ENCODE results near the gene FAM163B.

Gene FAM163B

GRCh38 chr9:133538176-133538575 lies 71.0 kb downstream of the FAM163B start:
- H3K4me3 ChIP-seq (ENCODE audit: low read length in 2 of 2), result no peak overlapping the region
- H3K9ac ChIP-seq (ENCODE audit: low read depth in 1 of 2, low read length in 2 of 2), result no peak overlapping the region
- no peaks in the 10 kb centered on the region for H3K36me3 ChIP-seq (ENCODE audit: control insufficient read depth in 2 of 2, insufficient read depth in 2 of 2, low read length in 2 of 2)
- no peaks in the 10 kb centered on the region for H3K9me3 ChIP-seq (ENCODE audit: control insufficient read depth in 2 of 2, low read length in 2 of 2)
- H3K27me3 ChIP-seq (ENCODE audit: control insufficient read depth in 2 of 2, insufficient read depth in 2 of 2, low read length in 2 of 2), result peaks cover 4 to 15% of the 10 kb centered on the region in 2 donors
- no peak overlapping the region for H3K27ac ChIP-seq (ENCODE audit: low read depth in 2 of 2, low read length in 2 of 2)
- H3K4me1 ChIP-seq (ENCODE audit: control insufficient read depth in 2 of 2, insufficient read depth in 2 of 2, low read length in 2 of 2), result peaks cover 9 to 19% of the 10 kb centered on the region in 2 donors

GRCh38 chr9:133537257-133537656 lies 71.9 kb downstream of the FAM163B start:
- no peaks in the 10 kb centered on the region for H3K9me3 ChIP-seq (ENCODE audit: control insufficient read depth in 2 of 2, low read length in 2 of 2)
- H3K4me1 ChIP-seq (ENCODE audit: control insufficient read depth in 2 of 2, insufficient read depth in 2 of 2, low read length in 2 of 2), result peaks cover 9 to 19% of the 10 kb centered on the region in 2 donors
- peaks cover 4 to 18% of the 10 kb centered on the region in 2 donors for H3K27me3 ChIP-seq (ENCODE audit: control insufficient read depth in 2 of 2, insufficient read depth in 2 of 2, low read length in 2 of 2)
- H3K9ac ChIP-seq (ENCODE audit: low read depth in 1 of 2, low read length in 2 of 2), result no peak overlapping the region
- H3K36me3 ChIP-seq (ENCODE audit: control insufficient read depth in 2 of 2, insufficient read depth in 2 of 2, low read length in 2 of 2), result no peaks in the 10 kb centered on the region
- H3K4me3 ChIP-seq (ENCODE audit: low read length in 2 of 2), result no peak overlapping the region
- H3K27ac ChIP-seq (ENCODE audit: low read depth in 2 of 2, low read length in 2 of 2), result no peak overlapping the region

- H3K27ac ChIP-seq (ENCODE audit: low read depth in 2 of 2, low read length in 2 of 2), result no peak overlapping the region
- H3K36me3 ChIP-seq (ENCODE audit: control insufficient read depth in 2 of 2, insufficient read depth in 2 of 2, low read length in 2 of 2), result no peaks in the 10 kb centered on the region
- H3K4me3 ChIP-seq (ENCODE audit: low read length in 2 of 2), result no peak overlapping the region
- no peaks in the 10 kb centered on the region for H3K9me3 ChIP-seq (ENCODE audit: control insufficient read depth in 2 of 2, low read length in 2 of 2)
- H3K9ac ChIP-seq (ENCODE audit: low read depth in 1 of 2, low read length in 2 of 2), result no peak overlapping the region
- H3K27me3 ChIP-seq (ENCODE audit: control insufficient read depth in 2 of 2, insufficient read depth in 2 of 2, low read length in 2 of 2), result peaks cover 4 to 18% of the 10 kb centered on the region in 2 donors
- peaks cover 9 to 15% of the 10 kb centered on the region in 2 donors for H3K4me1 ChIP-seq (ENCODE audit: control insufficient read depth in 2 of 2, insufficient read depth in 2 of 2, low read length in 2 of 2)
Observed at GRCh38 chr9:133536536-133536935, 72.7 kb downstream of the FAM163B start.

GRCh38 chr9:133536080-133536479 lies 73.1 kb downstream of the FAM163B start:
- Histone ChIP-seq H3K9ac (ENCODE audit: low read depth in 1 of 2, low read length in 2 of 2) (no peak overlapping the region), H3K4me1 (ENCODE audit: control insufficient read depth in 2 of 2, insufficient read depth in 2 of 2, low read length in 2 of 2) (peaks cover 9 to 15% of the 10 kb centered on the region in 2 donors), H3K9me3 (ENCODE audit: control insufficient read depth in 2 of 2, low read length in 2 of 2) (no peaks in the 10 kb centered on the region), H3K27ac (ENCODE audit: low read depth in 2 of 2, low read length in 2 of 2) (no peak overlapping the region), H3K36me3 (ENCODE audit: control insufficient read depth in 2 of 2, insufficient read depth in 2 of 2, low read length in 2 of 2) (no peaks in the 10 kb centered on the region), H3K27me3 (ENCODE audit: control insufficient read depth in 2 of 2, insufficient read depth in 2 of 2, low read length in 2 of 2) (peaks cover 4 to 18% of the 10 kb centered on the region in 2 donors), H3K4me3 (ENCODE audit: low read length in 2 of 2) (no peak overlapping the region)

GRCh38 chr9:133535306-133535877 lies 73.8 kb downstream of the FAM163B start:
- Histone ChIP-seq H3K27ac (ENCODE audit: low read depth in 2 of 2, low read length in 2 of 2) (no peak overlapping the region), H3K4me3 (ENCODE audit: low read length in 2 of 2) (no peak overlapping the region), H3K4me1 (ENCODE audit: control insufficient read depth in 2 of 2, insufficient read depth in 2 of 2, low read length in 2 of 2) (peaks cover 9 to 15% of the 10 kb centered on the region in 2 donors), H3K27me3 (ENCODE audit: control insufficient read depth in 2 of 2, insufficient read depth in 2 of 2, low read length in 2 of 2) (peaks cover 4 to 18% of the 10 kb centered on the region in 2 donors), H3K9me3 (ENCODE audit: control insufficient read depth in 2 of 2, low read length in 2 of 2) (no peaks in the 10 kb centered on the region), H3K36me3 (ENCODE audit: control insufficient read depth in 2 of 2, insufficient read depth in 2 of 2, low read length in 2 of 2) (no peaks in the 10 kb centered on the region), H3K9ac (ENCODE audit: low read depth in 1 of 2, low read length in 2 of 2) (no peak overlapping the region)

- Histone ChIP-seq H3K4me1 (ENCODE audit: control insufficient read depth in 2 of 2, insufficient read depth in 2 of 2, low read length in 2 of 2) (peaks cover 5 to 8% of the 10 kb centered on the region in 2 donors), H3K27ac (ENCODE audit: low read depth in 2 of 2, low read length in 2 of 2) (no peak within 1 kb of the TSS), H3K27me3 (ENCODE audit: control insufficient read depth in 2 of 2, insufficient read depth in 2 of 2, low read length in 2 of 2) (peaks cover 6 to 18% of the 10 kb centered on the region in 2 donors), H3K36me3 (ENCODE audit: control insufficient read depth in 2 of 2, insufficient read depth in 2 of 2, low read length in 2 of 2) (no peaks in the 10 kb centered on the region), H3K4me3 (ENCODE audit: low read length in 2 of 2) (peak within 1 kb of the TSS in 1 of 2 donors; percentile 22), H3K9ac (ENCODE audit: low read depth in 1 of 2, low read length in 2 of 2) (no peak within 1 kb of the TSS), H3K9me3 (ENCODE audit: control insufficient read depth in 2 of 2, low read length in 2 of 2) (no peaks in the 10 kb centered on the region)
Observed at GRCh38 chr9:133534346-133535291, 74.6 kb downstream of the FAM163B start, which contains the start of gene ADAMTSL2. Gene ADAMTSL2 (plus strand): TSS chr9:133534704. CDS start chr9:133536713, 2,009 bp downstream.

GRCh38 chr9:133533857-133534256 lies 75.3 kb downstream of the FAM163B start:
- Histone ChIP-seq H3K27ac (ENCODE audit: low read depth in 2 of 2, low read length in 2 of 2) (no peak overlapping the region), H3K36me3 (ENCODE audit: control insufficient read depth in 2 of 2, insufficient read depth in 2 of 2, low read length in 2 of 2) (no peaks in the 10 kb centered on the region), H3K27me3 (ENCODE audit: control insufficient read depth in 2 of 2, insufficient read depth in 2 of 2, low read length in 2 of 2) (peaks cover 7 to 18% of the 10 kb centered on the region in 2 donors), H3K4me1 (ENCODE audit: control insufficient read depth in 2 of 2, insufficient read depth in 2 of 2, low read length in 2 of 2) (peaks cover 0 to 2% of the 10 kb centered on the region in 2 donors), H3K9me3 (ENCODE audit: control insufficient read depth in 2 of 2, low read length in 2 of 2) (no peaks in the 10 kb centered on the region), H3K4me3 (ENCODE audit: low read length in 2 of 2) (no peak overlapping the region), H3K9ac (ENCODE audit: low read depth in 1 of 2, low read length in 2 of 2) (no peak overlapping the region)

GRCh38 chr9:133532937-133533668 lies 76.1 kb downstream of the FAM163B start:
- H3K27me3 ChIP-seq (ENCODE audit: control insufficient read depth in 2 of 2, insufficient read depth in 2 of 2, low read length in 2 of 2), result peaks cover 7 to 23% of the 10 kb centered on the region in 2 donors
- H3K36me3 ChIP-seq (ENCODE audit: control insufficient read depth in 2 of 2, insufficient read depth in 2 of 2, low read length in 2 of 2), result no peaks in the 10 kb centered on the region
- no peak overlapping the region for H3K27ac ChIP-seq (ENCODE audit: low read depth in 2 of 2, low read length in 2 of 2)
- H3K4me1 ChIP-seq (ENCODE audit: control insufficient read depth in 2 of 2, insufficient read depth in 2 of 2, low read length in 2 of 2), result peaks cover 2% of the 10 kb centered on the region in 2 donors
- H3K4me3 ChIP-seq (ENCODE audit: low read length in 2 of 2), result no peak overlapping the region
- no peaks in the 10 kb centered on the region for H3K9me3 ChIP-seq (ENCODE audit: control insufficient read depth in 2 of 2, low read length in 2 of 2)
- no peak overlapping the region for H3K9ac ChIP-seq (ENCODE audit: low read depth in 1 of 2, low read length in 2 of 2)

GRCh38 chr9:133531293-133531692 lies 77.9 kb downstream of the FAM163B start:
- H3K9ac ChIP-seq (ENCODE audit: low read depth in 1 of 2, low read length in 2 of 2), result no peak overlapping the region
- H3K4me3 ChIP-seq (ENCODE audit: low read length in 2 of 2), result no peak overlapping the region
- no peaks in the 10 kb centered on the region for H3K36me3 ChIP-seq (ENCODE audit: control insufficient read depth in 2 of 2, insufficient read depth in 2 of 2, low read length in 2 of 2)
- no peaks in the 10 kb centered on the region for H3K9me3 ChIP-seq (ENCODE audit: control insufficient read depth in 2 of 2, low read length in 2 of 2)
- H3K27me3 ChIP-seq (ENCODE audit: control insufficient read depth in 2 of 2, insufficient read depth in 2 of 2, low read length in 2 of 2), result peaks cover 8 to 25% of the 10 kb centered on the region in 2 donors
- no peak overlapping the region for H3K27ac ChIP-seq (ENCODE audit: low read depth in 2 of 2, low read length in 2 of 2)
- peaks cover 2 to 9% of the 10 kb centered on the region in 2 donors for H3K4me1 ChIP-seq (ENCODE audit: control insufficient read depth in 2 of 2, insufficient read depth in 2 of 2, low read length in 2 of 2)
